GM12878 (cell line): ENCODE measurements around the gene KCTD16. TPM values are rescaled to one million over a fixed set of nuclear protein-coding genes. Genes with fewer than 3 reads are reported as not detected.

Source experiments
- ATAC-seq: fragments of 200-7000 bp; cut with Tn5 transposase; 3 replicates; pipeline ENCODE4 v1.9.1; 2020; ENCODE audit warnings: mild to moderate bottlenecking, moderate library complexity
- BruUV-seq: library from RNA; stranded (reverse); fragments of 400-500 nt; replicated peaks from 2 replicates; lab custom pipeline; 2021; lab: Mats Ljungman, UMichigan
- CTCF ChIA-PET: fragments of 300-600 bp; sonication (Branson Sonifier 250); formaldehyde crosslinking; extraction: SDS; loops from one replicate; lab custom pipeline; 2021; ENCODE audit warnings: inconsistent platforms; lab: Yijun Ruan, JAX
- POLR2A ChIA-PET: fragments of 350-600 bp; formaldehyde crosslinking; extraction: SDS; loops from one replicate; lab custom pipeline; 2021; ENCODE audit warnings: inconsistent platforms; lab: Charles Lee
- RAD21 ChIA-PET: fragments of 300-600 bp; sonication (Branson Sonifier 250); formaldehyde crosslinking; loops from one replicate; lab custom pipeline; 2023; ENCODE audit warnings: antibody characterized with exemption; ENCODE audit not compliant: unreplicated experiment; lab: Charles Lee
- SMC1A ChIA-PET: fragments of 300-600 bp; sonication (Branson Sonifier 250); formaldehyde crosslinking; loops from one replicate; lab custom pipeline; 2023; ENCODE audit not compliant: unreplicated experiment, uncharacterized antibody; lab: Charles Lee
- DNase-seq: peaks from one replicate; pipeline ENCODE4 v3.0.0-alpha.2; 2011; ENCODE audit warnings: low read depth, low spot score
- FAIRE-seq: peaks from 3 replicates; lab custom pipeline; 2011; peaks lifted over from hg19 to GRCh38; lab: Jason Lieb, UNC
- H2AFZ ChIP-seq: 2 replicates; pipeline ENCODE4 v1.6.0; 2011; ENCODE audit warnings: low read depth, low read length, control low read depth; ENCODE audit not compliant: control insufficient read depth
- H3K27ac ChIP-seq: 2 replicates; pipeline ENCODE4 v1.5.1; 2011; ENCODE audit warnings: control low read depth; ENCODE audit not compliant: control insufficient read depth, insufficient read depth
- H3K27me3 ChIP-seq, 2 experiments: replicated peaks in 1 of 2; 2 replicates each; pipeline versions ENCODE4 v1.6.0 to v1.6.1; 2011; ENCODE audit warnings: low read length in 1 of 2; ENCODE audit not compliant: control insufficient read depth in 2 of 2, insufficient read depth in 2 of 2
- H3K36me3 ChIP-seq, 2 experiments: 2 replicates each; pipeline ENCODE4 v1.5.1; 2011; ENCODE audit warnings: low read length in 1 of 2; ENCODE audit not compliant: control insufficient read depth in 2 of 2, insufficient read depth in 2 of 2
- H3K4me1 ChIP-seq: 2 replicates; pipeline ENCODE4 v1.6.1; 2011; ENCODE audit warnings: mild to moderate bottlenecking, low read length, moderate library complexity, mixed read lengths; ENCODE audit not compliant: control insufficient read depth, insufficient read depth
- H3K4me2 ChIP-seq: 2 replicates; pipeline ENCODE4 v1.6.0; 2011; ENCODE audit warnings: control low read depth; ENCODE audit not compliant: control insufficient read depth, insufficient read depth
- H3K4me3 ChIP-seq: fragments of 200-600 bp; sonication (generic); 2 replicates; pipeline ENCODE4 v1.5.1; 2016
- H3K79me2 ChIP-seq: 2 replicates; pipeline ENCODE4 v1.6.0; 2011; ENCODE audit warnings: low read length; ENCODE audit not compliant: control insufficient read depth, insufficient read depth
- H3K9ac ChIP-seq: 2 replicates; pipeline ENCODE4 v1.8.0; 2011; ENCODE audit warnings: low read length, control low read depth, mixed read lengths; ENCODE audit not compliant: control insufficient read depth, insufficient read depth
- H3K9me3 ChIP-seq: replicated peaks from 3 replicates; pipeline ENCODE4 v1.5.1; 2011; ENCODE audit warnings: mild to moderate bottlenecking, low read length; ENCODE audit not compliant: control insufficient read depth, insufficient read depth
- H4K20me1 ChIP-seq: 2 replicates; pipeline ENCODE4 v1.6.0; 2011; ENCODE audit not compliant: control insufficient read depth, insufficient read depth
- ATF7 ChIP-seq: fragments of 450-650 bp; IDR thresholded peaks from 2 replicates; pipeline ENCODE4 v1.6.1; 2016; ENCODE audit warnings: low read depth, mild to moderate bottlenecking
- CBFB ChIP-seq: IDR thresholded peaks from 2 replicates; pipeline ENCODE4 v1.6.1; 2016; ENCODE audit warnings: antibody characterized with exemption, low read depth
- CBX3 ChIP-seq: fragments of 200-600 bp; sonication (generic); IDR thresholded peaks from 2 replicates; pipeline ENCODE4 v1.6.1; 2016; ENCODE audit warnings: low read depth, borderline replicate concordance
- ESRRA ChIP-seq: IDR thresholded peaks from 2 replicates; pipeline ENCODE4 v1.6.1; 2012; ENCODE audit warnings: mild to moderate bottlenecking, low read length, improper control_type of control experiment
- MXI1 ChIP-seq: fragments of 150-350 bp; IDR thresholded peaks from 2 replicates; pipeline ENCODE4 v1.6.1; 2011; ENCODE audit warnings: low read depth, mild to moderate bottlenecking, inconsistent platforms, low read length, improper control_type of control experiment
- NRF1 ChIP-seq: conservative IDR thresholded peaks from 2 replicates; pipeline ENCODE4 v1.6.1; 2011; ENCODE audit warnings: mild to moderate bottlenecking, low read depth, low read length, improper control_type of control experiment
- POLR2AphosphoS2 ChIP-seq: IDR thresholded peaks from 2 replicates; pipeline ENCODE4 v1.6.1; 2011; ENCODE audit warnings: low read depth, mild to moderate bottlenecking, low read length, improper control_type of control experiment, moderate library complexity
- RB1 ChIP-seq: fragments of 450-650 bp; formaldehyde crosslinking; IDR thresholded peaks from 2 replicates; pipeline ENCODE4 v1.6.1; 2017; ENCODE audit warnings: mild to moderate bottlenecking, borderline replicate concordance
- TCF3 ChIP-seq: IDR thresholded peaks from 2 replicates; pipeline ENCODE4 v1.6.1; 2012; ENCODE audit warnings: low read depth, mild to moderate bottlenecking, low read length, borderline replicate concordance; ENCODE audit not compliant: insufficient read depth
- TCF7 ChIP-seq: IDR thresholded peaks from 2 replicates; pipeline ENCODE4 v1.6.1; 2014; ENCODE audit warnings: antibody characterized with exemption, borderline replicate concordance
- ZNF217 ChIP-seq: fragments of 450-650 bp; IDR thresholded peaks from 2 replicates; pipeline ENCODE4 v1.6.1; 2017; ENCODE audit warnings: antibody characterized with exemption, mild to moderate bottlenecking
- ZNF687 ChIP-seq: fragments of 450-650 bp; IDR thresholded peaks from 2 replicates; pipeline ENCODE4 v1.6.1; 2017; ENCODE audit warnings: mild to moderate bottlenecking, moderate library complexity
- ZSCAN29 ChIP-seq: fragments of 450-650 bp; IDR thresholded peaks from 2 replicates; pipeline ENCODE4 v1.6.1; 2017; ENCODE audit warnings: mild to moderate bottlenecking, moderate library complexity
- WGBS: methylation state at CpG from one replicate; pipeline ENCODE4 v1.1.6; 2016; ENCODE audit warnings: low lambda C conversion rate; ENCODE audit not compliant: insufficient replicate concordance, insufficient coverage; ENCODE audit errors: missing lambda C conversion rate; 5-methylcytosine and 5-hydroxymethylcytosine counted together
- in situ Hi-C: fragments of 300-500 bp; cut with MboI; formaldehyde crosslinking; loops from 9 replicates; pipeline ENCODE4 v1.14.3; 2018; ENCODE audit warnings: mixed read lengths
- intact Hi-C: fragments of 100-400 bp; cut with micrococcal nuclease; formaldehyde crosslinking; loops from one replicate; pipeline ENCODE4 v1.14.2; 2022; ENCODE audit not compliant: unreplicated experiment
- polyA plus RNA-seq, 11 experiments: library from polyadenylated mRNA; depleted of rRNA in 4 of 11; unstranded in 6 of 11; stranded (reverse) in 5 of 11; fragments of >200 nt; fragmentation: Nextera tagmentation in 4 of 11; fragmentation: Illumina TruSeq in 1 of 11; extraction: Ambion mirVana in 4 of 11; extraction: Trizol in 1 of 11; gene quantifications; 1 replicate in 1 of 11; 2 replicates in 10 of 11; pipeline versions ENCODE4 v1.2.1 to v1.2.3, GENCODE V29; 2011 to 2016; ENCODE audit warnings: inconsistent platforms in 2 of 11, missing spikeins in 2 of 11, low read depth in 1 of 11
- total RNA-seq, 4 experiments: library from RNA; depleted of rRNA in 3 of 4; stranded (reverse); fragments of >200 nt in 3 of 4; fragmentation: Illumina TruSeq in 1 of 4; extraction: Trizol in 1 of 4; gene quantifications; 2 replicates each; pipeline versions ENCODE4 v1.2.1 to v1.2.3, GENCODE V29; 2013 to 2021

The KCTD16 gene
- total and polyA plus RNA-seq, 10 of the 15 experiments (the other 5 are each of a cell fraction or from before 2014, with no cell fraction given) = 0.03 to 0.10 (median 0.06) TPM; not detected in 3

GRCh38 chr5:144209361-144209760, 38.7 kb downstream of the KCTD16 start (continued):
- no peak for TF ChIP-seq ZNF687
- no peak for TF ChIP-seq MXI1
- no peak for TF ChIP-seq TCF7
- TF ChIP-seq CBX3 = no peak
- no peak for TF ChIP-seq NRF1
- TF ChIP-seq CBFB = no peak
- TF ChIP-seq ATF7 = no peak
- TF ChIP-seq POLR2AphosphoS2 = no peak
- TF ChIP-seq ZNF217 = no peak

GRCh38 chr5:144210655-144211054, 40.0 kb downstream of the KCTD16 start:
- no peak overlapping the region for H2AFZ ChIP-seq
- RAD21 ChIA-PET = no interaction called here
- H3K79me2 ChIP-seq = no peaks in the 10 kb centered on the region
- in situ Hi-C loops = no loop called here
- POLR2A ChIA-PET = no interaction called here
- H3K36me3 ChIP-seq = no peaks in the 10 kb centered on the region
- CTCF ChIA-PET = no interaction called here
- no peak overlapping the region for H3K27ac ChIP-seq
- no peak overlapping the region for H3K4me2 ChIP-seq
- FAIRE-seq (no peak), ATAC-seq (no peak), DNase-seq (no peak)
- H3K27me3 ChIP-seq = peaks cover 1 to 11% of the 10 kb centered on the region in 2 experiments; a peak in 3 of 4 replicates
- no peaks in the 10 kb centered on the region for H3K4me1 ChIP-seq
- no peaks in the 10 kb centered on the region for H4K20me1 ChIP-seq
- no peaks in the 10 kb centered on the region for H3K9me3 ChIP-seq
- intact Hi-C loops = no loop called here
- WGBS = 0% methylated on average over 1 of the region's 1 CpG
- TF ChIP-seq ZSCAN29 (no peak), RB1 (no peak), ESRRA (no peak), TCF3 (no peak)
- no TSS peak for BruUV-seq
- no peak overlapping the region for H3K9ac ChIP-seq
- SMC1A ChIA-PET = no interaction called here
- no peak overlapping the region for H3K4me3 ChIP-seq
